H1 (cell line): ENCODE results near the gene CHMP5. TPM values are rescaled to one million over a fixed set of nuclear protein-coding genes. Genes with fewer than 3 reads are reported as not detected.

Experiments used
- HDAC6 ChIP-seq: IDR thresholded peaks from one replicate; pipeline ENCODE4 v1.7.1; 2012; ENCODE audit warnings: low read depth, mild to moderate bottlenecking, inconsistent platforms, low read length, moderate library complexity
- RBBP5 ChIP-seq: IDR thresholded peaks from 2 replicates; pipeline ENCODE4 v1.7.1; 2012; ENCODE audit warnings: low read depth, mild to moderate bottlenecking, inconsistent platforms, low read length, moderate library complexity, borderline replicate concordance
- TEAD4 ChIP-seq: IDR thresholded peaks from 2 replicates; pipeline ENCODE4 v1.6.1; 2012; ENCODE audit warnings: low read depth, low read length, inconsistent platforms, mixed read lengths
- ZNF274 ChIP-seq: IDR thresholded peaks from 2 replicates; pipeline ENCODE4 v1.7.0; 2012; ENCODE audit warnings: low read length, borderline replicate concordance; ENCODE audit errors: extremely low read depth
- polyA plus RNA-seq, 7 experiments: library from polyadenylated mRNA; depleted of rRNA in 3 of 7; stranded (reverse) in 5 of 7; unstranded in 2 of 7; fragments of >200 nt in 5 of 7; fragments of 200-250 nt in 2 of 7; gene quantifications; 1 replicate in 5 of 7; 2 replicates in 1 of 7; 4 replicates in 1 of 7; pipeline versions ENCODE4 v1.2.1 to v1.2.3, GENCODE V29; 2011 to 2013; ENCODE audit warnings: missing spikeins in 2 of 7, mixed read lengths in 2 of 7
- total RNA-seq: library from RNA; stranded (reverse); fragmentation: NEBNext Ultra II Directional; extraction: Animal tissue kit (Norgen Biotek cat#: 25700); gene quantifications from 2 replicates; pipeline ENCODE4 v1.2.1, GENCODE V29; 2021

CHMP5 gene
- total and polyA plus RNA-seq, 2 of the 8 experiments (the other 6 are each of a cell fraction or from before 2014, with no cell fraction given): 25.0 to 47.3 TPM

DNA sequence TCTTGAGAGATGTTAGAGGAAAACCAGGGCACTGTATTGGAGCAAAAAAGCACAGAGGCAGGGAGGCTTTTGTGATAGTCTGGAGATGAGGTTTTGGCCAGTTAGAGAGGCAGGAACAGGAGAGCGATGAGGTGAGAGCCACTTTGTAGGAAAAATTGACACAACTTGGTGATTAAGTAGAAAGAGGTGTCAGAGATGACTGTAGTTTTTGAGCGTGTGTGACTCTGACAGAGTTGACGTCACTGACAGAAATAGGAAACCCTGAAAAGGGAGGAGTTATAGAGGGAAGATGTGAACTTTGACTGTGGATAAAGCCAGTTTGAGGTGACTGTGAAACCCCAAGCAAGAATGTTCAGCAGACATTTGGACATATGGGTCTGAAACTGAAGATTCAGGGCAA lies 41.2 kb downstream of the CHMP5 start (continued):
- TF ChIP-seq TEAD4 (no peak), RBBP5 (no peak), HDAC6 (no peak), ZNF274 (no peak)
